Activated T-cell treated with anti-CD3 and anti-CD28 coated beads, Interleukin-2, amount 50 U/mL, for 48 hours (primary cell): ENCODE data around the gene TMEM115.
A peak's percentile ranks its signal among the peaks of the same experiment; 100 is the strongest.

Experiments
- DNase-seq, 2 experiments: peaks; one replicate each; pipeline ENCODE4 v3.0.0-alpha.2; 2020

The TMEM115 gene

GRCh38 chr3:50358911-50359759 lies at the start of gene TMEM115:
Gene TMEM115, minus strand, starts transcription at chr3:50359521. Its CDS starts 458 bp downstream, at chr3:50359063.
- DNase-seq, result peak; percentile 94

GRCh38 chr3:50408443-50408944 lies 49.2 kb upstream of the TMEM115 start:
- DNase-seq, result no peak

GRCh38 chr3:50406487-50406886 lies 47.2 kb upstream of the TMEM115 start:
- DNase-seq, result no peak

- peak; percentile 34 to 45 for DNase-seq
Observed at GRCh38 chr3:50405249-50405648, 45.9 kb upstream of the TMEM115 start.

GRCh38 chr3:50401978-50402595 lies 42.8 kb upstream of the TMEM115 start:
- DNase-seq, result no peak

- DNase-seq, result no peak
Observed at GRCh38 chr3:50396502-50396901, 37.2 kb upstream of the TMEM115 start.

GRCh38 chr3:50395070-50395860 lies 35.9 kb upstream of the TMEM115 start:
- DNase-seq, result no peak

- DNase-seq, result no peak
Observed at GRCh38 chr3:50393061-50393460, 33.7 kb upstream of the TMEM115 start.

GRCh38 chr3:50392101-50392715 lies 32.9 kb upstream of the TMEM115 start:
- DNase-seq, result no peak

- no peak for DNase-seq
Observed at GRCh38 chr3:50390508-50391224, 31.3 kb upstream of the TMEM115 start.

GRCh38 chr3:50389414-50389767 lies 30.1 kb upstream of the TMEM115 start:
- DNase-seq, result no peak

- no peak for DNase-seq
Observed at GRCh38 chr3:50388720-50389413, 29.5 kb upstream of the TMEM115 start.

- DNase-seq, result no peak
Observed at GRCh38 chr3:50388016-50388719, 28.8 kb upstream of the TMEM115 start.

- no peak for DNase-seq
Observed at GRCh38 chr3:50385754-50386153, 26.4 kb upstream of the TMEM115 start.

GRCh38 chr3:50383750-50384149 lies 24.4 kb upstream of the TMEM115 start:
- DNase-seq, result no peak

- no peak for DNase-seq
Observed at GRCh38 chr3:50382722-50383121, 23.4 kb upstream of the TMEM115 start.

GRCh38 chr3:50381383-50381782 lies 22.1 kb upstream of the TMEM115 start:
- no peak for DNase-seq

GRCh38 chr3:50380405-50381085 lies 21.2 kb upstream of the TMEM115 start:
- DNase-seq, result no peak

- no peak for DNase-seq
Observed at GRCh38 chr3:50378757-50379156, 19.4 kb upstream of the TMEM115 start.

- DNase-seq, result no peak
Observed at GRCh38 chr3:50378024-50378423, 18.7 kb upstream of the TMEM115 start.
